Duodenal mucosa (tissue), 2 donors: ENCODE measurements around the gene ASTN2.

Experiments
- H3K27ac ChIP-seq: one replicate; pipeline ENCODE4 v1.7.0; 2013; ENCODE audit warnings: low read depth, low read length
- H3K27me3 ChIP-seq, 2 donors: one replicate each; pipeline ENCODE4 v1.7.0; 2013; ENCODE audit warnings: low read length in 2 of 2, control low read depth in 1 of 2; ENCODE audit not compliant: insufficient read depth in 2 of 2, control insufficient read depth in 1 of 2
- H3K36me3 ChIP-seq, 2 donors: one replicate each; pipeline ENCODE4 v1.7.0; 2013; ENCODE audit warnings: low read length in 2 of 2, control low read depth in 1 of 2; ENCODE audit not compliant: insufficient read depth in 2 of 2, control insufficient read depth in 1 of 2
- H3K4me1 ChIP-seq, 2 donors: one replicate each; pipeline ENCODE4 v1.7.0; 2013; ENCODE audit warnings: low read length in 2 of 2, control low read depth in 1 of 2; ENCODE audit not compliant: insufficient read depth in 2 of 2, control insufficient read depth in 1 of 2
- H3K4me3 ChIP-seq, 2 donors: one replicate each; pipeline ENCODE4 v1.7.0; 2013; ENCODE audit warnings: low read length in 2 of 2, low read depth in 1 of 2
- H3K9ac ChIP-seq, 2 donors: one replicate each; pipeline ENCODE4 v1.7.0; 2013; ENCODE audit warnings: low read length in 2 of 2, low read depth in 1 of 2
- H3K9me3 ChIP-seq, 2 donors: one replicate each; pipeline ENCODE4 v1.7.0; 2013; ENCODE audit warnings: low read length in 2 of 2, control low read depth in 1 of 2; ENCODE audit not compliant: control insufficient read depth in 1 of 2

ASTN2 gene

GRCh38 chr9:116749772-116750171 lies 665.1 kb downstream of the ASTN2 start:
- Histone ChIP-seq H3K27me3 (peaks cover 0 to 2% of the 10 kb centered on the region in 2 donors), H3K9me3 (no peaks in the 10 kb centered on the region), H3K36me3 (no peaks in the 10 kb centered on the region), H3K9ac (no peak overlapping the region), H3K4me3 (no peak overlapping the region), H3K27ac (no peak overlapping the region), H3K4me1 (no peaks in the 10 kb centered on the region)

- no peak overlapping the region for H3K4me3 ChIP-seq
- H3K9me3 ChIP-seq, result no peaks in the 10 kb centered on the region
- H3K9ac ChIP-seq, result no peak overlapping the region
- H3K27ac ChIP-seq, result no peak overlapping the region
- no peaks in the 10 kb centered on the region for H3K4me1 ChIP-seq
- H3K27me3 ChIP-seq, result peaks cover 0 to 2% of the 10 kb centered on the region in 2 donors
- no peaks in the 10 kb centered on the region for H3K36me3 ChIP-seq
These were observed 665.7 kb downstream of the ASTN2 start for GRCh38 chr9:116749176-116749575.

DNA sequence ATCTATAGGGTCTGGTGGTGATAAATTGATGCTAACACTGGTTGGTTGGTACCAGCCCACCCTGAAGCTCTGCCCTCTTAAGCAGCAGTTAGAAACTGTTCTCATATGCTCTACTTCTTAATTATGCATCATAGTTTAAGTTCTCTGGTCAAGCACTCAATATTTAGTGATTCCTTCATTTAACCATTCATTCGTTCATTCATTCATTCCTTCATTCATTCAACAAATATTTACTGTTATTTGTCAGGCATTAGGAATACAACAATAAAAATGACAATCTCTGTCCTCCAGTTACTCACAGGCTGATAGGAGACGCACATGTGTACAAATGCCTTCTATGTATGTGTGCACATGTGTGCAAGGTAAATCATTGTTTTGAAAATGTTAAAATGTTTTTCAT lies 673.1 kb downstream of the ASTN2 start:
- no peaks in the 10 kb centered on the region for H3K36me3 ChIP-seq
- no peaks in the 10 kb centered on the region for H3K4me1 ChIP-seq
- H3K4me3 ChIP-seq, result no peak overlapping the region
- no peak overlapping the region for H3K27ac ChIP-seq
- no peaks in the 10 kb centered on the region for H3K9me3 ChIP-seq
- no peak overlapping the region for H3K9ac ChIP-seq
- H3K27me3 ChIP-seq, result peaks cover 0 to 2% of the 10 kb centered on the region in 2 donors

DNA sequence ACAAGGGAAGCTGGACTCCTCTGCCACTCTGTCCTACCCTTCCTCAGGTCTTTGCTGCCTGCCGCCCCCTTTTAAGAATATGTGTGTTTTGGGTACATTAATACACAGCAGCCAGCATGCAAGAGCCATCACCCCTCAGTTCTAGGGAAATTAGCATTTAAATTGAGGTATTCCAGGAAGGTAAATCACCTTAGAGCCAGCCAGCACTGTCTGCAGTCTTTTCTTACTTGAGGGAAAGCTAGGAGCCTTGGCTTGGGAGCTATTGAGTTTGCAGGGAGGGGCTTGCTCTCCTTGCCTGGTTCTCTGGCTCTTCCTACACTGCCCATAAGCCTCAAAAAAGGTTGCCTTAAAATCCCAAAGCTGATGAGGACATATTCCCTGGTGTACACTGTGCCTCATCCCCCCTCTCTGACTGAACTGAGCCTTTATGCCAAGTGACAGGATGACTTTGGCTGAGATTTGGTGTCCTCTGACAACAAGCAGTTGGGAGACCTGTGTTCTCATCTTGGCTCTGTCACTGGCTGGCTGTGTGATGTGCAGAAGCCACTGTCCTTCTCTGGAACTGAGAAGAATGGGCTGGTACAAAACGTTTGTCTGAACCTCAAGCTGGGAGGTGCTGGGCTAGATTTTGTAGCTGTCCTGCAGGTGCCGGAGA lies 673.6 kb downstream of the ASTN2 start:
- H3K4me1 ChIP-seq, result no peaks in the 10 kb centered on the region
- no peaks in the 10 kb centered on the region for H3K27me3 ChIP-seq
- H3K4me3 ChIP-seq, result no peak overlapping the region
- no peaks in the 10 kb centered on the region for H3K9me3 ChIP-seq
- no peaks in the 10 kb centered on the region for H3K36me3 ChIP-seq
- no peak overlapping the region for H3K9ac ChIP-seq
- no peak overlapping the region for H3K27ac ChIP-seq

- Histone ChIP-seq H3K9ac (no peak overlapping the region), H3K4me3 (no peak overlapping the region), H3K27ac (no peak overlapping the region), H3K36me3 (no peaks in the 10 kb centered on the region), H3K9me3 (no peaks in the 10 kb centered on the region), H3K4me1 (no peaks in the 10 kb centered on the region), H3K27me3 (no peaks in the 10 kb centered on the region)
These were observed 677.7 kb downstream of the ASTN2 start for GRCh38 chr9:116737152-116737546.

GRCh38 chr9:116736399-116737151 lies 678.3 kb downstream of the ASTN2 start:
- Histone ChIP-seq H3K27ac (no peak overlapping the region), H3K9me3 (no peaks in the 10 kb centered on the region), H3K4me1 (no peaks in the 10 kb centered on the region), H3K36me3 (no peaks in the 10 kb centered on the region), H3K4me3 (no peak overlapping the region), H3K9ac (no peak overlapping the region), H3K27me3 (no peaks in the 10 kb centered on the region)

DNA sequence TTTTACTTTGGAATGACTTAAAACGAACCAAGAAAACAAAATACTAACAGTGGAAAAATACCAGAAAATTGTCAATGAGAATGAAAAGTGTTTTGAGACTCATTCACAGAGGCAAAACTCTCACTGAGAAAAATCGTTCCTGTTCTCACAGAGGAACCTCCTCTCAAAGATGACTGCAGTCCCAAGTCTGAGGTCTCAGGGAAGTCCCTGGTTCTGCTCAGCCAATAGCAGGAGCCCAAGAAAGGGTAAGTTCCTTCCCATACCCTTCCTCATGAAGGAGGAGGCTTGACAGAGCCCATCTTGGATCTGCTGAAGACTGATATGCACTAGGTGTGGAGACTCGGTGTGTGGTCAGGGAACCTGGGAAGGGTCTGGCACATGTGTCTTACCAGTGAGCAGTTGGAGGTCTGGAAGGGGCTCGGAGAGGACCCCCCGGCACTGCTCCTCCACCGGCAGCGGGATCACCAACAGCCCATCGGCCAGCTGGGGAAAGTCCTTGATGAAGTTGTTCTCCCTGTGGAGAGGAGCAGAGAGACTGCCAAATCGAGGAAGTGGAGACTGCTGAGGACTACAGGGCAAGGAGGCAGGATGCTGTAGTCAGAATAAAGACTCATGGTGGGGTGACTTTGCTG lies 681.7 kb downstream of the ASTN2 start:
- Histone ChIP-seq H3K4me3 (no peak overlapping the region), H3K4me1 (no peaks in the 10 kb centered on the region), H3K9ac (no peak overlapping the region), H3K27me3 (no peaks in the 10 kb centered on the region), H3K9me3 (no peaks in the 10 kb centered on the region), H3K36me3 (no peaks in the 10 kb centered on the region), H3K27ac (no peak overlapping the region)

DNA sequence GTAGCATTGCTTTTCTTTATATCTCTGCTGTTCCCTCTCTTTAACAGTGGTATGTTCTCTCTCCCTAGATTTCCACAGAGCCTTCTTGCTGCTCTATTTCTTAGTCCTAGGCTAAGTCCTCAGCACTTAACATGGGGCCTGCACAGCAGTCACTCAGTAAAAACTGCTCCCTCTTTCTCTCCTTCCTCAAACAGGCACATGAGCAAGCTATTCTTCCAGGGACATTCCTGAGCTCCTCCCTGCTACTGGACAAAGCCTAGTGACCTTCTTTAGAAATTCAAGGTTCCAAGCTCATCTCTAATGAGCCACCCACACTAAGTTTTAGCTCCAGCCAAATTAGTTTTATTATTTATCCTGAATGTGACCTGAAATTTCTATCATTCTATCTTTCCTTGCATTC lies 688.3 kb downstream of the ASTN2 start:
- Histone ChIP-seq H3K9me3 (no peaks in the 10 kb centered on the region), H3K27me3 (no peaks in the 10 kb centered on the region), H3K27ac (no peak overlapping the region), H3K36me3 (no peaks in the 10 kb centered on the region), H3K4me1 (no peaks in the 10 kb centered on the region), H3K4me3 (no peak overlapping the region), H3K9ac (no peak overlapping the region)

- no peak overlapping the region for H3K27ac ChIP-seq
- H3K36me3 ChIP-seq, result no peaks in the 10 kb centered on the region
These were observed 690.7 kb downstream of the ASTN2 start for GRCh38 chr9:116724123-116724522.

DNA sequence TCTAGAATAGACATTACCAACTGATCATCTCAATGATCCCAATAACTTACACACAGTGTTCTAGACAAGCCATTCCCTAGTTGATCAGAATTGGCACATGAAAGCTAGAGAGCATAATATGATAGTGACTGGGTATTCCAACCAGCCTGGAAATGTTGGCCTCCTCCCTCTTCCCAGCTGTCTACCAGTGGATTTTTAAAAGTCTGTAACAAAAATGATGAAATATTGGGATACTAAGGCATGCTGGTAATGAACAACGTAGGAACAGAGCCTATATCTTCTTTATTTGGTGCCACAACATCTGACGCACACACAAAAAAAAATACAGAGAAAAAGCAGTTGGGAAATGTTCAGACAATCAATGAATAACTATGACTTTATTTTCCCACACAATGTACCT lies 692.9 kb downstream of the ASTN2 start:
- Histone ChIP-seq H3K9me3 (no peaks in the 10 kb centered on the region), H3K27ac (no peak overlapping the region), H3K9ac (no peak overlapping the region), H3K4me1 (no peaks in the 10 kb centered on the region), H3K27me3 (no peaks in the 10 kb centered on the region), H3K4me3 (no peak overlapping the region), H3K36me3 (no peaks in the 10 kb centered on the region)

More at GRCh38 chr9:116724123-116724522, 690.7 kb downstream of the ASTN2 start:
- Histone ChIP-seq H3K9me3 (no peaks in the 10 kb centered on the region), H3K27me3 (no peaks in the 10 kb centered on the region), H3K4me1 (no peaks in the 10 kb centered on the region), H3K4me3 (no peak overlapping the region), H3K9ac (no peak overlapping the region)
